HEK293 (cell line): ENCODE data around the gene MINDY2.

Experiments
- CTCF ChIA-PET: fragments of 350-600 bp; formaldehyde crosslinking; extraction: SDS; loops from one replicate; lab custom pipeline; 2021; ENCODE audit warnings: antibody characterized with exemption; lab: Yijun Ruan, JAX
- POLR2A ChIA-PET: fragments of 300-600 bp; formaldehyde crosslinking; extraction: SDS; loops from one replicate; lab custom pipeline; 2020; ENCODE audit warnings: antibody characterized with exemption, inconsistent platforms; lab: Yijun Ruan, JAX
- H3K27ac ChIP-seq: fragments of 200-500 bp; sonication (Bioruptor generic); 2 replicates; pipeline ENCODE4 v1.5.1; 2014; ENCODE audit warnings: low read depth, low read length, control low read depth, inconsistent platforms; ENCODE audit errors: extremely low read depth
- H3K36me3 ChIP-seq, 2 experiments: fragments of 200-500 bp in 1 of 2; sonication (Bioruptor generic) in 1 of 2; 1 replicate in 1 of 2; 2 replicates in 1 of 2; pipeline ENCODE4 v1.5.1; 2014 to 2017; ENCODE audit warnings: inconsistent platforms in 2 of 2, low read length in 2 of 2; ENCODE audit not compliant: control insufficient read depth in 2 of 2, insufficient read depth in 1 of 2
- H3K4me1 ChIP-seq: fragments of 200-500 bp; sonication (Bioruptor generic); 2 replicates; pipeline ENCODE4 v1.5.1; 2014; ENCODE audit warnings: mild to moderate bottlenecking, low read length, inconsistent platforms; ENCODE audit not compliant: control insufficient read depth, insufficient read depth
- H3K4me3 ChIP-seq: 2 replicates; pipeline ENCODE4 v1.5.1; 2011; ENCODE audit warnings: low read depth, mild to moderate bottlenecking, control low read depth, low read length, moderate library complexity
- H3K9me3 ChIP-seq: fragments of 200-500 bp; sonication (Bioruptor generic); 2 replicates; pipeline ENCODE4 v1.5.1; 2014; ENCODE audit warnings: low read depth, low read length, inconsistent platforms; ENCODE audit not compliant: control insufficient read depth, insufficient read depth
- GLI2 ChIP-seq: fragments of 450-650 bp; formaldehyde crosslinking; IDR thresholded peaks from 2 replicates; pipeline ENCODE4; 2017; ENCODE audit warnings: missing biosample characterization, missing genetic modification characterization, low read depth, borderline replicate concordance
- KLF8 ChIP-seq: fragments of 450-650 bp; formaldehyde crosslinking; IDR thresholded peaks from 2 replicates; pipeline ENCODE4 v1.5.1; 2016; ENCODE audit warnings: missing biosample characterization, missing genetic modification characterization
- MZF1 ChIP-seq: fragments of 450-650 bp; formaldehyde crosslinking; IDR thresholded peaks from 2 replicates; pipeline ENCODE4 v1.5.1; 2017; ENCODE audit warnings: missing biosample characterization, missing genetic modification characterization, borderline replicate concordance
- OVOL3 ChIP-seq: fragments of 450-650 bp; formaldehyde crosslinking; IDR thresholded peaks from 2 replicates; pipeline ENCODE4 v1.5.1; 2016; ENCODE audit warnings: missing biosample characterization, missing genetic modification characterization
- YY1 ChIP-seq: fragments of 450-650 bp; formaldehyde crosslinking; IDR thresholded peaks from 2 replicates; pipeline ENCODE4 v1.5.1; 2018; ENCODE audit warnings: missing biosample characterization, missing genetic modification characterization
- ZBTB17 ChIP-seq: fragments of 450-650 bp; formaldehyde crosslinking; IDR thresholded peaks from 2 replicates; pipeline ENCODE4 v1.5.1; 2016; ENCODE audit warnings: missing biosample characterization, missing genetic modification characterization
- ZBTB48 ChIP-seq: fragments of 450-650 bp; formaldehyde crosslinking; IDR thresholded peaks from 2 replicates; pipeline ENCODE4 v1.5.1; 2016; ENCODE audit warnings: missing biosample characterization, missing genetic modification characterization
- ZFHX2 ChIP-seq: fragments of 450-650 bp; formaldehyde crosslinking; conservative IDR thresholded peaks from 2 replicates; pipeline ENCODE4 v1.5.1; 2016; ENCODE audit warnings: missing biosample characterization, missing genetic modification characterization
- ZIC2 ChIP-seq: fragments of 450-650 bp; formaldehyde crosslinking; IDR thresholded peaks from 2 replicates; pipeline ENCODE4 v1.5.1; 2016; ENCODE audit warnings: missing biosample characterization, missing genetic modification characterization
- ZNF184 ChIP-seq: fragments of 450-650 bp; IDR thresholded peaks from 2 replicates; pipeline ENCODE4 v1.5.1; 2018; ENCODE audit warnings: missing biosample characterization, mild to moderate bottlenecking, missing genetic modification characterization
- ZNF2 ChIP-seq: fragments of 450-650 bp; formaldehyde crosslinking; IDR thresholded peaks from 2 replicates; pipeline ENCODE4 v1.5.1; 2016; ENCODE audit warnings: missing biosample characterization, missing genetic modification characterization
- ZNF202 ChIP-seq: fragments of 450-650 bp; formaldehyde crosslinking; IDR thresholded peaks from 2 replicates; pipeline ENCODE4 v1.5.1; 2016; ENCODE audit warnings: missing biosample characterization, missing genetic modification characterization, borderline replicate concordance
- ZNF214 ChIP-seq: fragments of 450-650 bp; formaldehyde crosslinking; IDR thresholded peaks from 2 replicates; pipeline ENCODE4 v1.5.1; 2017; ENCODE audit warnings: missing biosample characterization, mild to moderate bottlenecking, missing genetic modification characterization, borderline replicate concordance
- ZNF302 ChIP-seq: fragments of 450-650 bp; formaldehyde crosslinking; IDR thresholded peaks from 2 replicates; pipeline ENCODE4 v1.5.1; 2016; ENCODE audit warnings: missing biosample characterization, missing genetic modification characterization, low read depth
- ZNF324 ChIP-seq: fragments of 450-650 bp; formaldehyde crosslinking; IDR thresholded peaks from 2 replicates; pipeline ENCODE4 v1.5.1; 2016; ENCODE audit warnings: missing biosample characterization, missing genetic modification characterization
- ZNF416 ChIP-seq: fragments of 450-650 bp; formaldehyde crosslinking; IDR thresholded peaks from 2 replicates; pipeline ENCODE4 v1.5.1; 2016; ENCODE audit warnings: missing biosample characterization, missing genetic modification characterization
- ZNF423 ChIP-seq: fragments of 450-650 bp; formaldehyde crosslinking; IDR thresholded peaks from 2 replicates; pipeline ENCODE4 v1.5.1; 2016; ENCODE audit warnings: missing biosample characterization, missing genetic modification characterization
- ZNF518A ChIP-seq: fragments of 450-650 bp; formaldehyde crosslinking; conservative IDR thresholded peaks from 2 replicates; pipeline ENCODE4 v1.5.1; 2016; ENCODE audit warnings: low read depth, missing biosample characterization, missing genetic modification characterization
- ZNF530 ChIP-seq: fragments of 450-650 bp; formaldehyde crosslinking; IDR thresholded peaks from 2 replicates; pipeline ENCODE4 v1.5.1; 2016; ENCODE audit warnings: low read depth, missing biosample characterization, missing genetic modification characterization
- ZNF549 ChIP-seq: fragments of 450-650 bp; IDR thresholded peaks from 2 replicates; pipeline ENCODE4 v1.5.1; 2018; ENCODE audit warnings: missing biosample characterization, missing genetic modification characterization, mild to moderate bottlenecking, inconsistent platforms, moderate library complexity
- ZNF660 ChIP-seq: fragments of 450-650 bp; IDR thresholded peaks from 2 replicates; pipeline ENCODE4 v1.5.1; 2018; ENCODE audit warnings: missing biosample characterization, mild to moderate bottlenecking, missing genetic modification characterization
- ZNF670 ChIP-seq: fragments of 450-650 bp; formaldehyde crosslinking; IDR thresholded peaks from 2 replicates; pipeline ENCODE4 v1.5.1; 2016; ENCODE audit warnings: missing biosample characterization, missing genetic modification characterization, low read depth
- ZNF777 ChIP-seq: fragments of 450-650 bp; formaldehyde crosslinking; IDR thresholded peaks from 2 replicates; pipeline ENCODE4 v1.5.1; 2017; ENCODE audit warnings: missing biosample characterization, missing genetic modification characterization, borderline replicate concordance
- ZXDB ChIP-seq: fragments of 450-650 bp; formaldehyde crosslinking; IDR thresholded peaks from 2 replicates; pipeline ENCODE4 v1.5.1; 2016; ENCODE audit warnings: missing biosample characterization, missing genetic modification characterization
- TF ChIP-seq, protein P1 (sequence below): fragments of 450-650 bp; formaldehyde crosslinking; IDR thresholded peaks from 2 replicates; pipeline ENCODE4 v1.5.1; 2017; ENCODE audit warnings: missing biosample characterization, mild to moderate bottlenecking, missing genetic modification characterization, moderate library complexity

MINDY2 gene

DNA sequence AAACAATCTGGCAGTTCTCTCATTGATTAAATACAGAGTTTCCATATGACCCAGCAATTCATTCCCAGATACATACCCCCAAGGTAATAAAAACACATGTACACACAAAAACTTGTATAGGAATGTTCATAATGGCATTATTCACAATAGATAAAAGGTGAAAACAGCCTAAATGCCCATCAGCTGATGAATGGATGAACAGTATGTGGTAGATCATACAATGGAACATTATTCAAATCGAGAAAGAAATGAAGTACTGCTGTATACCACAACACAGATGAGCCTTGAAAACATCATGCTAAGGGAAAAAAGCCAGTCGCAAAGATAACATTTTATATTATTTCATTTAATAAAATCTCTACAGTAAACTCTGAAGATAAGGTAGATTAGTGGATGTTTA, 91.2 kb downstream of the MINDY2 start:
- ChIA-PET POLR2A (interaction anchor here (0.7 kb wide), 1 partner anchor 85 kb away, joined by 3 read pairs; no protein-coding TSS in a partner anchor), CTCF (no interaction called here)
- Histone ChIP-seq H3K4me3 (no peak overlapping the region), H3K27ac (no peak overlapping the region), H3K9me3 (no peaks in the 10 kb centered on the region), H3K36me3 (no peaks in the 10 kb centered on the region), H3K4me1 (no peaks in the 10 kb centered on the region)
- TF ChIP-seq ZNF530 (tag by site-specific recombination) (no peak), KLF8 (tag by site-specific recombination) (no peak), ZNF777 (tag by site-specific recombination) (no peak), ZNF214 (tag by site-specific recombination) (no peak), ZNF549 (tag by site-specific recombination) (no peak), ZIC2 (tag by site-specific recombination) (no peak), ZNF202 (tag by site-specific recombination) (no peak), ZNF324 (tag by site-specific recombination) (no peak), ZNF660 (no peak)

GRCh38 chr15:58864602-58865424, 93.7 kb downstream of the MINDY2 start:
- TF ChIP-seq OVOL3 (tag by site-specific recombination) (no peak), ZNF302 (no peak), ZFHX2 (no peak), ZBTB17 (tag by site-specific recombination) (no peak), ZNF423 (tag by site-specific recombination) (no peak), ZNF2 (tag by site-specific recombination) (no peak), YY1 (tag by site-specific recombination) (no peak), ZNF416 (tag by site-specific recombination) (no peak), GLI2 (tag by site-specific recombination) (no peak), ZXDB (tag by site-specific recombination) (no peak), ZNF777 (tag by site-specific recombination) (no peak), ZNF184 (tag by site-specific recombination) (no peak), KLF8 (tag by site-specific recombination) (no peak), ZBTB48 (tag by site-specific recombination) (no peak), MZF1 (no peak), ZNF670 (tag by site-specific recombination) (no peak), ZNF518A (tag by site-specific recombination) (no peak)
- TF ChIP-seq, protein P1, sequence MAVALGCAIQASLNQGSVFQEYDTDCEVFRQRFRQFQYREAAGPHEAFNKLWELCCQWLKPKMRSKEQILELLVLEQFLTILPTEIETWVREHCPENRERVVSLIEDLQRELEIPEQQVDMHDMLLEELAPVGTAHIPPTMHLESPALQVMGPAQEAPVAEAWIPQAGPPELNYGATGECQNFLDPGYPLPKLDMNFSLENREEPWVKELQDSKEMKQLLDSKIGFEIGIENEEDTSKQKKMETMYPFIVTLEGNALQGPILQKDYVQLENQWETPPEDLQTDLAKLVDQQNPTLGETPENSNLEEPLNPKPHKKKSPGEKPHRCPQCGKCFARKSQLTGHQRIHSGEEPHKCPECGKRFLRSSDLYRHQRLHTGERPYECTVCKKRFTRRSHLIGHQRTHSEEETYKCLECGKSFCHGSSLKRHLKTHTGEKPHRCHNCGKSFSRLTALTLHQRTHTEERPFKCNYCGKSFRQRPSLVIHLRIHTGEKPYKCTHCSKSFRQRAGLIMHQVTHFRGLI (tag by site-specific recombination): no peak

More at GRCh38 chr15:58864602-58865424, 93.7 kb downstream of the MINDY2 start:
- H3K36me3 ChIP-seq: no peaks in the 10 kb centered on the region
- ChIA-PET CTCF (no interaction called here), POLR2A (no interaction called here)
- H3K27ac ChIP-seq: no peak overlapping the region
- no peaks in the 10 kb centered on the region for H3K4me1 ChIP-seq
- no peaks in the 10 kb centered on the region for H3K9me3 ChIP-seq
- no peak overlapping the region for H3K4me3 ChIP-seq
